GM19328 (cell line): ENCODE data around the gene LDHAL6A.
"Not testable (repeated sequence)": the region's sequence is repeated elsewhere in the genome, so short reads cannot be mapped to it uniquely, and the experiment has no call there.

Experiments
- ATAC-seq: cut with Tn5 transposase; IDR thresholded peaks from one replicate; pipeline ENCODE4 v1.9.1; 2021; ENCODE audit warnings: mild to moderate bottlenecking, moderate library complexity; ENCODE audit not compliant: unreplicated experiment

LDHAL6A gene

GRCh38 chr11:18455686-18456372, at the start of gene LDHAL6A:
LDHAL6A (plus strand) TSS chr11:18455856; CDS start chr11:18456681, 825 bp downstream.
- no peak for ATAC-seq

GRCh38 chr11:18407400-18407799, 48.3 kb upstream of the LDHAL6A start:
- ATAC-seq = not testable (repeated sequence)

DNA sequence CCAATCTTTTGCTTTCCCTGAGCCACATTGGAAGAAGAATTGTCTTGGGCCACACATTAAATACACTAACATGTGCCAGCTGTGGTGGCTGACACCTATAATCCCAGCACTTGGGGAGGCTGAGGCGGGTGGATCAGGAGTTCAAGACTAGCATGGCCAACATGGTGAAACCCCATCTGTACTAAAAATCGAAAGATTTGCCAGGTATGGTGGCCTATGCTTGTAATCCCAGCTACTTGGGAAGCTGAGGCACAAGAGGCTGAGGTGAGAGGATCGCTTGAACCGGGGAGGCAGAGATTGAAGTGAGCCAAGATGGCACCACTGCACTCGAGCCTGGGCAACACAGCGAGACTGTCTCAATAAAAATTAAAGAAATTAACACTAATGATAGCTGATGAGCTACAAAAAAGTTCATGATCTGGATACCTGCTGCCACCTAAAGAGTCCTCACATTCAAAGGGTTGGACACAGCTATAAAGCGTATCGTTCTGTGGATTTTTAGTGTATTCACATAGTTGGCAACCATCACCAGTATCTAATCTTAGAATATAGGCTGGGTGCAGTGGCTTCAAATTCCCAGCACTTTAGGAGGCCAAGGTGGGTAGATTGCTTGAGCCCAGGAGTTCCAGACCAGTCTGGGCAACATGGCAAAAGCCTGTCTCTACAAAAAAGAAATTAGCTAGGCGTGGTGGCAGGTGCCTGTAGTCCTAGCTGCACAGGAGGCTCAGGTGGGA, 46.9 kb upstream of the LDHAL6A start:
- ATAC-seq = no peak

- no peak for ATAC-seq
Measured at GRCh38 chr11:18416459-18416858, 39.2 kb upstream of the LDHAL6A start.

DNA sequence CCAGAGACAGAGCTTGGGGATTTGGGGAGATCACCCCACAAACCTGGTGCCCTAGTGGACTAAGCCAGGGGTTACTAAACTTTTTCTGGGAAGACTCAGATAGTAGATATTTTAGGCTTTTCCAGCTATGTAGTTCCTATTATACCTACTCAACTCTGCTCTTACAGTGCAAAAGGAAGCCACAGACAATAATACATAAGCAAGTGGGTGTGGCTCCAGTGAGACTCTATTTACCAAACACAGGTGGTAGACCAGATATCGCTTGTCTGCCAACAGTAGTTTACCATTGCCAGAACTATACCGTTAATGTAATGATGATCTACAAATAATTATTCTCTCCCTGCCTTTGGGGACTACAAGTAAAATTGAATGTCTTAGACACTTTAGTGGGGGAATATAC, 36.6 kb upstream of the LDHAL6A start:
- no peak for ATAC-seq

DNA sequence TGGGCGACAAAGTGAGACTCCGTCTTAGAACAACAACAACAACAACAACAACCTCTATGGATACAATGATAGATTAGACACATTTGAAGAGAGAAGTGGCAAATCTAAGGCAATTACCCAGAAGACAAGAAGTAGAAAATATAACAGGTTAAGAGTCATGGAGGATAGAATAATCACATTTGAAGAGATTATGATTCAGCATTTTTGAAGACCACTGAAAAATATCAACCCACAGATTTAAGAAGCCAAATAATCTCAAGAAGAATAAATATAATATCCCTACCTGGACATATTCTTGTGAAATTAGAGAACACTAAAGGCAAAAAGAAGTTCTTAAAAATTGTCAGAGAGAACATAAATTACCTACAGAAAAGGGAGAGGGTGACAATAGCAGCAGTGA, 35.6 kb upstream of the LDHAL6A start:
- ATAC-seq = no peak

DNA sequence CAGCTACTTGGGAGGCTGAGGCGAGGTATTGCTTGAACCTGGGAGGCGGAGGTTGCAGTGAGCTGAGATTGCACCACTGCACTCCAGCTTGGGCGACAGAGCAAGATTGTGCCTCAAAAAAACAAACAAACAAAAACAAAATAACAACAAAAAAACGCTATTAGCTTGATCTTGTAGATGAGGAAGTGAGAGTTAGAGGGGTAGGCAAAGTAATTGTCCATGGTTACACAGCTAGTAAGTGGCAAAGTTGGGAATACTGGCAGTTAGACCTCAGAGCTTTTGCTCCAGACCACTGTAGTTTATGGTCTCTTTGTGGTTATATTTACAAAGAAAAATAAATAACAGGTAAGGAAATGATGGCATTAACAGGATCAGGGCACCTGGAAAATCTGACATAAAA, 28.4 kb upstream of the LDHAL6A start:
- ATAC-seq = no peak

GRCh38 chr11:18429332-18429731, 26.3 kb upstream of the LDHAL6A start:
- ATAC-seq = no peak

DNA sequence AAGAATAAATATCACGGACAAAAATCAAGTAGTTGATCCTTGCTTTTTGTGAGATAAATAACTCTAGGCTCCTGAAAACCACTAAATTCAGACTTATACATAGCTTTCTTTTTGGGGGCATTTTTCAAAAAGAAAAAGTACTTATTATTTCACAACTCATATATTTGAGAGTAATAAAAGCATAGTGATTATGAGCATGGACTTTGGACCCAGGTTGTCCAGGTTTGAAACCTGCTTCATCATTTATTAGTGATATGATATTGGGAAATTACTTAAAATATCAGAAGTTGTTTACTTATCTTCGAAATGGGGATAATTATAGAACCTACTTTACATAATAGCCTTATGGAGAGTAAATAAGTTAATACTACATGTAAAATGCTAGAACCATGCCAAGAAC, 17.0 kb upstream of the LDHAL6A start:
- no peak for ATAC-seq

- no peak for ATAC-seq
Measured at GRCh38 chr11:18449251-18449650, 6.4 kb upstream of the LDHAL6A start.

- no peak for ATAC-seq
Measured at GRCh38 chr11:18452927-18453326, 2.7 kb upstream of the LDHAL6A start.

DNA sequence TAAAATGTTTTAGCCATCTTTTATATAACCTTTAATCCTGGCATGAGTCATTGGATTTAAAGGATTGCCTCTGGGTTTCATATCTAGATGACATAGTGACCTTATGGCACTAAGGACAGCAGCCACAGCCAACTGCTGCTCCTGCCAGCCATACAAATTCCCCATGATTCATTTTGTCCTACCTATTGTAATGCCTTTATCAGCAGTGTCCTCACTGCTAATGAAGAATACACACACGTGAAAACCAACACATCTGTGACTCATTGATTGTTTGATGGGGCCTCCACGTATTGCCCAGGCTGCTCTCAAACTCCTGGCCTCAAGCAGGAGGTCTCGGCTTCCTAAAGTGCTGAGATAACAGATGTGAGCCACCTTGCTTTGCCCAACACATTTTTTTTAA, 1.8 kb downstream of the LDHAL6A start:
- no peak for ATAC-seq

- no peak for ATAC-seq
Measured at GRCh38 chr11:18459634-18460033, 4.0 kb downstream of the LDHAL6A start.

DNA sequence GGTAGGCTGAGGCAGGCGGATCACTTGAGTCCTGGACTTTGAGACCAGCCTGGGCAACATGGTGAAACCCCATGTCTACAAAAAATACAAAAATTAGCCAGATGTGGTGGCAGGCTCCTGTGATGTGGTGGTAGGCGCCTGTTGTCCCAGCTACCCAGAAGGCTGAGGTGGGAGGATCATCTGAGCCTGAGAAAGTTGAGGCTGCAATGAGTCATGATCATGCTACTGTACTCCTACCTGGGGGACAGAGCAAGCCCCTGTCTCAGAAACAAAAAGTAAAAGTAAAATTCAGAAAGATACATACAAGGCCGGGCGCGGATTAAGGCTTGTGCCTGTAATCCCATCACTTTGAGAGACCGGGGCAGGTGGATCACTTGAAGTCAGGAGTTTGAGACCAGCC, 6.3 kb downstream of the LDHAL6A start:
- no peak for ATAC-seq

- ATAC-seq = no peak
Measured at GRCh38 chr11:18463439-18463838, 7.8 kb downstream of the LDHAL6A start.

- no peak for ATAC-seq
Measured at GRCh38 chr11:18466402-18466801, 10.7 kb downstream of the LDHAL6A start.

DNA sequence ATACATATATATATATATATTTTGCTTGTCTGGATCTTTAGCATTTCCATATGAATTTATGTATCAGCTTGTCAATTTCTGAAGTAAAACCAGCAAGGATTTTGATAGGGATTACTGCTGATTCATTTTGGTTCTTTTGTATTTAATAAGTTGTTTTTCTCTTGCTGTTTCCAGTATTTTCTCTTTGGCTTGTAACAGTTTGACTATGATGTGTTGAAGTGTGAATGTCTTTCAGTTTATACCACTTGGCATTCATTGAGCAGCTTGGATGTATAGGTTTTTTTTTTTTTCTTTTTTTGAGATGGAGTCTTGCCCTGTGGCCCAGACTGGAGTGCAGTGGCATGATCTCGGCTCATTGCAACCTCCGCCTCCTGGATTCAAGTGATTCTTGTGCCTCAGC, 12.4 kb downstream of the LDHAL6A start:
- ATAC-seq = no peak

DNA sequence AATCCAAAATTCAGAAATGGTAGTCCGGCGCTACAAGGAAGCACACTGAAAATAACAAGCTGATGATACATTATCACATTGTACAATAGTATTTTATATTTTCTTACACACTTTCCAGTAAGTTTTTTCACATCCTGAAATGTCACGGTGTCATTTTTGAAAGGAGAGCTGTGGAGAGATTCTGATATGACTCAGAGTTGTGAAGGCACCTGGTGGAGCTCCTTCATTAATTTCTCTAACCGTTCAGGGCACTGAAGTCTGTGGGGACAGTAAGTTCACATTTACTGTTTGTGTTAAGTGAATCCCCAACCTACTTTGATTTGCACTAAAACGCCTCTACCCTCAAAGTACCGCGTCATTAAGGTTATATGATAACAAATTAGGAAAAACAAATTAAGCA, 13.3 kb downstream of the LDHAL6A start:
- ATAC-seq = no peak

GRCh38 chr11:18471995-18472394, 16.3 kb downstream of the LDHAL6A start:
- no peak for ATAC-seq

GRCh38 chr11:18472587-18472986, 16.9 kb downstream of the LDHAL6A start:
- ATAC-seq = no peak

GRCh38 chr11:18479063-18479462, 23.4 kb downstream of the LDHAL6A start:
- no peak for ATAC-seq

DNA sequence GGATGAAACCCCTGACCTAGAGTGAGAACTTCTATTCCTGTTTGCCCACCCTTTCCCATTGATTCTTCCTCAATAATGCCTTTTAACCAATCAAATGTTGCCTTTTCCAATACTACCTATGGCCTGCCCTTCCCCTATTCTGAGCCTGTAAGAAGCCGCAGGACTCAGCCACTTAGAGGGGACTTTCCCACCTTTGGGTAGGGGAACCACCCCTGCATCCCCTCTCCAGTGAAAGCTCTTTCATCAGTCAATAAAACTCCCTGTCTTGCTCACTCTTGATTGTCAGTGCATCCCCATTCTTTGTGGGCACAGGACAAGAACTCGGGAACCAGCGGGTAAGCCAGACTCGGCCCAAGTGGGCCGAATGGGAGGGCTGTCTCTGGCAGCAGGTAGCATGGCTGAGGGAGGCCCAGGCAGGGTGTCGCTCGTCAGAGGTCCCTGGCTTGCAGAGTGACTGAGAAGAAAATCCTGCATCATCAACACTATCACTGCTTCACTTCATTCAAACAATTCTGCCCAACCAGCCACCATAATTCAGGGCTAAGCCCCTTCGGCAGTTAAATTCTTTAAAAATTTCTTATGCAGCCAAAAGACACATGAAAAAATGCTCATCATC, 30.4 kb downstream of the LDHAL6A start:
- ATAC-seq = no peak
